MCF 10A (cell line): ENCODE data around the gene LBHD2. TPM values are rescaled to one million over a fixed set of nuclear protein-coding genes. Genes with fewer than 3 reads are reported as not detected.

ENCODE experiments used
- Bru-seq: library from RNA; stranded (reverse); fragments of 400-500 nt; gene quantifications from one replicate; lab custom pipeline; 2021; lab: Mats Ljungman, UMichigan
- BruChase-seq, 2 experiments: library from RNA; stranded (reverse); fragments of 400-500 nt; gene quantifications; one replicate each; lab custom pipeline; 2021; lab: Mats Ljungman, UMichigan
- BruUV-seq: library from RNA; stranded (reverse); fragments of 400-500 nt; replicated peaks from 2 replicates; lab custom pipeline; 2021; lab: Mats Ljungman, UMichigan
- CTCF ChIA-PET: fragments of 300-600 bp; sonication (Branson Sonifier 250); formaldehyde crosslinking; extraction: SDS; loops from one replicate; lab custom pipeline; 2021; ENCODE audit warnings: antibody characterized with exemption, inconsistent platforms; lab: Yijun Ruan, JAX
- POLR2A ChIA-PET: fragments of 300-600, 350-650 bp; sonication (Branson Sonifier 250); formaldehyde crosslinking; extraction: SDS; loops from one replicate; lab custom pipeline; 2020; ENCODE audit warnings: antibody characterized with exemption, inconsistent platforms; lab: Yijun Ruan, JAX
- DNase-seq: peaks from one replicate; pipeline ENCODE4 v3.0.0-alpha.2; 2018; ENCODE audit not compliant: unreplicated experiment
- H3K27ac Mint-ChIP-seq: one replicate; pipeline ENCODE4 v1.8.0; 2022; ENCODE audit warnings: mild to moderate bottlenecking, low read depth, mixed read lengths; ENCODE audit not compliant: unreplicated experiment
- H3K27me3 Mint-ChIP-seq: one replicate; pipeline ENCODE4 v1.8.0; 2022; ENCODE audit warnings: mixed read lengths; ENCODE audit not compliant: insufficient read depth, unreplicated experiment
- H3K36me3 Mint-ChIP-seq: one replicate; pipeline ENCODE4 v1.8.0; 2022; ENCODE audit warnings: mild to moderate bottlenecking, moderate library complexity, mixed read lengths; ENCODE audit not compliant: insufficient read depth, unreplicated experiment
- H3K4me1 Mint-ChIP-seq: one replicate; pipeline ENCODE4 v1.8.0; 2022; ENCODE audit warnings: mixed read lengths; ENCODE audit not compliant: insufficient read depth, unreplicated experiment
- H3K4me3 Mint-ChIP-seq: one replicate; pipeline ENCODE4 v1.8.0; 2022; ENCODE audit warnings: mild to moderate bottlenecking, moderate library complexity, mixed read lengths; ENCODE audit not compliant: unreplicated experiment
- H3K9me3 Mint-ChIP-seq: one replicate; pipeline ENCODE4 v1.8.0; 2022; ENCODE audit warnings: mixed read lengths; ENCODE audit not compliant: unreplicated experiment
- intact Hi-C: fragments of 100-400 bp; cut with micrococcal nuclease; formaldehyde crosslinking; loops from 2 replicates; pipeline ENCODE4 v1.14.1; 2022
- long read RNA-seq: library from polyadenylated mRNA; stranded (forward); transcript quantifications from one replicate; pipeline ENCODE4 v2.0.0, GENCODE V29; 2022
- total RNA-seq: library from RNA; stranded (reverse); gene quantifications from 2 replicates; pipeline ENCODE4 v1.2.3, GENCODE V29; 2022
- TF ChIP-seq, protein P1 (sequence below): fragments of 200-600 bp; IDR thresholded peaks from one replicate; pipeline ENCODE4 v1.8.0; 2022; ENCODE audit warnings: antibody characterized with exemption, mild to moderate bottlenecking; ENCODE audit not compliant: unreplicated experiment

Gene LBHD2
- total RNA-seq (not detected in 2 replicates), Bru-seq, nascent RNA (not detected), BruChase-seq, experiment 1, labeled RNA remaining after a 6-hour chase (not detected), BruChase-seq, experiment 2, labeled RNA remaining after a 2-hour chase (percentile 13 among the genes with signal in this experiment)
- long read RNA-seq = 0 reads

DNA sequence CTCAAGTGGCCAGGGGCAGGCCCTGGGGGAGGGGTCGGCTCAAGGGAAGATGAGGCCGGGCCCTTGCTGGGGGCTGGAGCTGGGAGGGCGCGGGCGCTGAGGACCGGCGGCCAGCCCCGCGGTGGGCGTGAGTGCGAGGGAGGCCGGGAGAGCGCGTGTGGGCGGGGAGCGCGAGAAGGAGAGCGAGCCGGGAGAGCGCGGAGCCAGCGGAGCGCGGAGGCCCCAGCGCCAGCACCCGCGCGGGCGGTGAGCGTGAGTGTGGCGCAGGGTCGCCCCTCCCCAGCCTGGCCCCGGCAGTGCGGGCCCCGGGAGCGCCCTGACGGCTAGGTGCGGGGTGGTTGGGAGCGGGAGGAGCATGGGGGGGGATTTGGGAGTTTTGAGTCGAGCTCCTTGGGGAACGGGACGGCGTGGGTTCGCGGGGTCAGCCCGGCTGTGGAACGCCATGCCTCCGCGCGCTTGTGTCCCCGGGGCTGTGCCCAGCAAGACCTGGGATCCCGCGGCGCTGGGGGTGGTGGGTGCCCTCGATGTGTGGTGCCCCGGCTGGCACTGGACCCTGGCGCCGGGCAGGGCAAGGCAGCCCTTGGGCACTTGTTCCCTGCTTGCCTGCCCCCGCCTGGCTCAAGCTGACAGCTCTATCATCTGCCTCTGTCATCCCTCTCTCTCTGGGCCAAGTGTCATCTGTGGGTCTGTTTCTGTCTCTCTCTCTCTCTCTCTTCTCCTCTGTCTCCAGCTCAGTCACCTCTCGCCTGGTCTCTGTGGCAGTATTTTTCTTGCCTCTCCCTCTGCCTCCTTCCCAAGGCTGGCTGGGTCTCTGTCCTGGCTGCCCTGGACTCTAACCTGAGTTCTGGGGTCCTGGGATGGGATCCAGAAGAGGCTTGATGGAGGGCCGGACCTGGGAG, at the start of gene LBHD2:
TSS of gene LBHD2 (plus strand) at position 190 of the 899 bp plus-strand sequence. CDS start 1,803 bp downstream, outside the sequence.
- TF ChIP-seq, protein P1, sequence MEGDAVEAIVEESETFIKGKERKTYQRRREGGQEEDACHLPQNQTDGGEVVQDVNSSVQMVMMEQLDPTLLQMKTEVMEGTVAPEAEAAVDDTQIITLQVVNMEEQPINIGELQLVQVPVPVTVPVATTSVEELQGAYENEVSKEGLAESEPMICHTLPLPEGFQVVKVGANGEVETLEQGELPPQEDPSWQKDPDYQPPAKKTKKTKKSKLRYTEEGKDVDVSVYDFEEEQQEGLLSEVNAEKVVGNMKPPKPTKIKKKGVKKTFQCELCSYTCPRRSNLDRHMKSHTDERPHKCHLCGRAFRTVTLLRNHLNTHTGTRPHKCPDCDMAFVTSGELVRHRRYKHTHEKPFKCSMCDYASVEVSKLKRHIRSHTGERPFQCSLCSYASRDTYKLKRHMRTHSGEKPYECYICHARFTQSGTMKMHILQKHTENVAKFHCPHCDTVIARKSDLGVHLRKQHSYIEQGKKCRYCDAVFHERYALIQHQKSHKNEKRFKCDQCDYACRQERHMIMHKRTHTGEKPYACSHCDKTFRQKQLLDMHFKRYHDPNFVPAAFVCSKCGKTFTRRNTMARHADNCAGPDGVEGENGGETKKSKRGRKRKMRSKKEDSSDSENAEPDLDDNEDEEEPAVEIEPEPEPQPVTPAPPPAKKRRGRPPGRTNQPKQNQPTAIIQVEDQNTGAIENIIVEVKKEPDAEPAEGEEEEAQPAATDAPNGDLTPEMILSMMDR = no peak
- no peak within 1 kb of the TSS for H3K4me3 Mint-ChIP-seq
- no TSS peak for BruUV-seq
- no peak within 1 kb of the TSS for H3K27ac Mint-ChIP-seq
- H3K36me3 Mint-ChIP-seq = no peaks in the 10 kb centered on the region
- H3K4me1 Mint-ChIP-seq = no peaks in the 10 kb centered on the region
- intact Hi-C loops = no loop called here
- no peaks in the 10 kb centered on the region for H3K9me3 Mint-ChIP-seq
- no peaks in the 10 kb centered on the region for H3K27me3 Mint-ChIP-seq
- CTCF ChIA-PET = interaction anchor here (0.7 kb wide), 1 partner anchor 20 kb away, joined by 3 read pairs; no protein-coding TSS in a partner anchor
- POLR2A ChIA-PET = no interaction called here
- DNase-seq = no peak

DNA sequence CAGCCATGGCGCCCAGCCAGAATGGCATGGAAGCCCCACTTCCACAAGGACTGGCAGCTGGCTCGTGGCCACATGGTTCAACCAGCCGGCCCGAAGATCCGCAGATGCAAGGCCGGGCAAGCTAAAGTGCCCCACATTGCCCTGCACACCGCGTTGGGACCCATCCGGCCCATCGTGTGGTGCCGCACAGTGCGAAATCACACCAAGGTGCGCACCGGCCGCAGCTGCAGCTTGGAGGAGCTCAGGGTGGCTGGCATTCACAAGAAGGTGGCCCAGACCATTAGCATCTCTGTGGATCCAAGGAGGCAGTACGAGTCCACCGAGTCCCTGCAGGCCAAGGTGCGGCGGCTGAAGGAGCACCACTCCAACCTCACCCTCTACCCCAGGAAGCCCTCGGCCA, 42.5 kb upstream of the LBHD2 start:
- TF ChIP-seq, protein P1 = no peak
- no peaks in the 10 kb centered on the region for H3K9me3 Mint-ChIP-seq
- no peak overlapping the region for H3K4me3 Mint-ChIP-seq
- no peaks in the 10 kb centered on the region for H3K27me3 Mint-ChIP-seq
- ChIA-PET POLR2A (interaction anchor here (0.6 kb wide), 1 partner anchor 88 kb away, joined by 3 read pairs; no protein-coding TSS in a partner anchor), CTCF (no interaction called here)
- no TSS peak for BruUV-seq
- H3K36me3 Mint-ChIP-seq = peaks cover 21% of the 10 kb centered on the region
- H3K4me1 Mint-ChIP-seq = peaks cover 19% of the 10 kb centered on the region
- DNase-seq = no peak
- no peak overlapping the region for H3K27ac Mint-ChIP-seq
- intact Hi-C loops = no loop called here

DNA sequence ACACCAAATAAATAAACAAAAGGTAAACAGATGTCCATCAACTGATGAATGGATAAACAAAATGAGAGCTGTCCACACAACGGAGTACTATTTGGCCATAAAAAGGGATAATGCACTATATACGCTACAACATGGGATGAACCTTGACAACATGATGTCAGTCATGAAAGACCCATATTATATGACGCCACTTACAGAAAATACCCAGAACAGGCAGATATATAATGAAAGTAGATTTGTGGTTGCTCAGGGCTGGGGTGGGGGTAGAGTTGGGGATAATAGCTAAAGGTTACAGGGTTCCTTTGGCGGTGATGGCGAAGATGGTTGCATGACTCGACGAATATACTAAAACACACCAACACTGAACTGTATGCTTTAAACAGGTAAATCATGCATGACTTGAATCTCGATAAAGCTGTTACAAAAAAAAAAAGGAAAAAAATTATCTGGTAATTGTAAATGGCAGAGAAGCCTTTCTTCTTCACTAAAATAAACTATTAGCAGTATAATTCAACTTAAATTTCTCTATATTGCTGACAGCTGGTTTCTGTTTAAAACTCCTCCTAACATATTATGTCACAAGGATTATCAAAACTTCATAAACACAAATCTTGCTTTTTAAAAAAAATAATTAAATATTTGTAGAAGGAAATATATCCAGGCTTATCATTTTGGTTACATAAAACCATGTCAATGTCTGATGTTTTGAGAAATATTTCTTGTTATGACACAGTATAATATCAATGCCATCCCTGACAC, 40.6 kb upstream of the LBHD2 start:
- DNase-seq = no peak
- Mint-ChIP-seq H3K27ac (no peak overlapping the region), H3K27me3 (no peaks in the 10 kb centered on the region), H3K4me1 (peaks cover 19% of the 10 kb centered on the region), H3K4me3 (no peak overlapping the region), H3K9me3 (no peaks in the 10 kb centered on the region), H3K36me3 (peaks cover 21% of the 10 kb centered on the region)
- ChIA-PET CTCF (interaction anchor here (0.5 to 0.7 kb wide), 5 partner anchors 18 to 1190 kb away, joined by 3 to 6 read pairs (median 3); no protein-coding TSS in a partner anchor), POLR2A (interaction anchor here (3.8 kb wide), 1 partner anchor 13 kb away, joined by 15 read pairs; the partner anchor contains the start of gene CDC42BPB)
- BruUV-seq = no TSS peak
- intact Hi-C loops = no loop called here
- TF ChIP-seq, protein P1 = no peak
